Activated CD4-positive, CD25-positive, alpha-beta regulatory T cell treated with anti-CD3 and anti-CD28 coated beads, Interleukin-2, amount 50 U/mL, for 72 hours (primary cell): Measurements from ENCODE around the gene PCDHB10.
"Not testable (repeated sequence)": the region's sequence is repeated elsewhere in the genome, so short reads cannot be mapped to it uniquely, and the experiment has no call there.

Source experiments
- DNase-seq: peaks from one replicate; pipeline ENCODE4 v3.0.0; 2021

PCDHB10 gene

GRCh38 chr5:141192110-141192725, at the start of gene PCDHB10:
TSS of gene PCDHB10 (plus strand) at chr5:141192353. CDS start at chr5:141192553, 200 bp downstream.
- DNase-seq = no peak

- no peak for DNase-seq
These were observed 42.3 kb upstream of the PCDHB10 start, which contains the start of gene PCDHB6 for GRCh38 chr5:141149812-141150211. TSS of gene PCDHB6 (plus strand) at chr5:141150057. CDS start at chr5:141150258, 201 bp downstream.

DNA sequence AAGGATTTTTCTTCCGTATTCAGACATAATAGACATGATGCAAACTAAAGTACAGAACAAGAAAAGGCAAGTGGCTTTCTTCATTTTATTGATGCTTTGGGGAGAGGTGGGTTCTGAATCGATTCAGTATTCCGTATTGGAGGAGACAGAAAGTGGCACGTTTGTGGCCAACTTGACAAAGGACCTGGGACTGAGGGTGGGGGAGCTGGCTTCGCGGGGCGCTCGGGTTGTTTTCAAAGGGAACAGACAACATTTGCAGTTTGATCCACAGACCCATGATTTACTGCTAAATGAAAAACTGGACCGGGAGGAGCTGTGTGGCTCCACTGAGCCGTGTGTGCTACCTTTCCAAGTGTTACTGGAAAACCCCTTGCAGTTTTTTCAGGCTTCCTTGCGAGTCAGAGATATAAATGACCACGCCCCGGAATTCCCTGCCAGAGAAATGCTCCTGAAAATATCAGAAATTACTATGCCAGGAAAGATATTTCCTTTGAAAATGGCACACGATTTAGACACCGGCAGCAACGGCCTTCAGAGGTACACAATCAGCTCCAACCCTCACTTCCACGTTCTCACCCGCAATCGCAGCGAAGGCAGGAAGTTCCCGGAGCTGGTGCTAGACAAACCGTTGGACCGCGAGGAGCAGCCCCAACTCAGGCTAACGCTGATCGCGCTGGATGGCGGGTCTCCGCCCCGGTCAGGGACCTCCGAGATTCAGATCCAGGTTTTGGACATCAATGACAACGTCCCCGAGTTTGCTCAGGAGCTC, 41.7 kb upstream of the PCDHB10 start:
- DNase-seq = no peak

- DNase-seq = no peak
These were observed 41.2 kb upstream of the PCDHB10 start for GRCh38 chr5:141150993-141151325.

DNA sequence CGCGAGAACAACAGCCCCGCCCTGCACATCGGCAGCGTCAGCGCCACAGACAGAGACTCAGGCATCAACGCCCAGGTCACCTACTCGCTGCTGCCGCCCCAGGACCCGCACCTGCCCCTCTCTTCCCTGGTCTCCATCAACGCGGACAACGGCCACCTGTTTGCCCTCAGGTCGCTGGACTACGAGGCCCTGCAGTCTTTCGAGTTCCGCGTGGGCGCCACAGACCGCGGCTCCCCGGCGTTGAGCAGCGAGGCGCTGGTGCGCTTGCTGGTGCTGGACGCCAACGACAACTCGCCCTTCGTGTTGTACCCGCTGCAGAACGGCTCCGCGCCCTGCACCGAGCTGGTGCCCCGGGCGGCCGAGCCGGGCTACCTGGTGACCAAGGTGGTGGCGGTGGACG, 40.5 kb upstream of the PCDHB10 start:
- DNase-seq = not testable (repeated sequence)

- not testable (repeated sequence) for DNase-seq
These were observed 40.1 kb upstream of the PCDHB10 start for GRCh38 chr5:141152096-141152495.

DNA sequence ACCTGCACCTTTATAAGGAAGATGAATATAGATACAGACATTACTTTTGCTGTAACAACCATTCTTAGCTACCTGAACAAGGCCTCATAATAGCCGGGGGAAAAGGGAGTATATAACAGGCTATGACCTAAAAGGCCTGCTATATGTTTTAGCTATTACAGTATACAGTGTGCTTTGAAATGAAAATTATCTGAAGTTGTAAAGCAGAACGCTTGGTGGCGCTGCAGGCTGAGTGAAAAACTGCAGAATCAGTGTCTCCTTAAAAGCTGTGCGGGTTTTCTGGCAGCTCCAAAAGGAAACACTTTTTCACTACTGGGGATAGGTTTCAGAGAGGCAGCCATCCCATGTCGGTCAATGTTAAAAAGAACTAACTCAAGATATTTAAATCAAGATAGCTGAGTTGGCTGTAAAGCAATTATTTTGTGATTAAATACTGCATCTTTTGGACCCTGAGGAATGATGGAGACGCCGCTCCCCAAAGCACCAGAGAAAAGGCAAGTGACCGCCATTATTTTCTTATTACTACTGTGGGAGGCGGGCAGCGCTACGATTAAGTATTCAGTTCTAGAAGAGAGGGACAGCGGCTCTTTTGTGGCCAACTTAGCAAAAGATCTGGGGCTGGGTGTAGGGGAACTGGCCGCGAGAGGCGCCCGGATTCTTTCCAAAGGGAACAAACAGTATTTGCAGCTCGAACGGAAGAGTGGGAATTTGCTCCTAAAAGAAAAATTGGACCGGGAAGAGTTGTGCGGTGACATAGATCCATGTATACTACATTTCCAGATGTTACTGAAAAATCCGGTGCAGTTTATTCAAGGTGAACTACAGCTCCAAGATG, 36.4 kb upstream of the PCDHB10 start:
- DNase-seq = no peak

GRCh38 chr5:141157356-141157755, 34.8 kb upstream of the PCDHB10 start:
- not testable (repeated sequence) for DNase-seq

GRCh38 chr5:141157901-141158300, 34.3 kb upstream of the PCDHB10 start:
- not testable (repeated sequence) for DNase-seq

- DNase-seq = no peak
These were observed 19.6 kb upstream of the PCDHB10 start, which contains the start of gene PCDHB7 for GRCh38 chr5:141172381-141173204. TSS of gene PCDHB7 (plus strand) at chr5:141172644. CDS start at chr5:141172836, 192 bp downstream.

- DNase-seq = not testable (repeated sequence)
These were observed 17.7 kb upstream of the PCDHB10 start for GRCh38 chr5:141174291-141175104.

DNA sequence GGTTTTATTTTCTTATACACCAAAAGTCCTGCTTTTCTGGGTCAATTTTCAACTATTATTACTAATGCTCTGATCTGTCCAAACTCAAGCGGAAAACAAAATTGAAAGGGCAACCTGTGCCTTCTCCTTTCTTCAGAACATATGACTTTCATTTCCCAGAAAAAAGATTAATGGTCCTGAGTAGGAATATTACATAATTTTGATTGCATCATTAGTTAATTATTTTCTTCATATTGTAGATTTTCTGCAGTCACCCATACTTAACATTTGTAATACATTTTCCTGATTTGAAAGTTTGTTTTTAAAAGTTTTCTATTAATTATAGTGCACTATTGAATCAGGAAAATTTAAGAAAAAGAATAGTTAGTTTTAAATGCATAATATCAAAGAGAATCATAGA, 16.2 kb upstream of the PCDHB10 start:
- DNase-seq = no peak

DNA sequence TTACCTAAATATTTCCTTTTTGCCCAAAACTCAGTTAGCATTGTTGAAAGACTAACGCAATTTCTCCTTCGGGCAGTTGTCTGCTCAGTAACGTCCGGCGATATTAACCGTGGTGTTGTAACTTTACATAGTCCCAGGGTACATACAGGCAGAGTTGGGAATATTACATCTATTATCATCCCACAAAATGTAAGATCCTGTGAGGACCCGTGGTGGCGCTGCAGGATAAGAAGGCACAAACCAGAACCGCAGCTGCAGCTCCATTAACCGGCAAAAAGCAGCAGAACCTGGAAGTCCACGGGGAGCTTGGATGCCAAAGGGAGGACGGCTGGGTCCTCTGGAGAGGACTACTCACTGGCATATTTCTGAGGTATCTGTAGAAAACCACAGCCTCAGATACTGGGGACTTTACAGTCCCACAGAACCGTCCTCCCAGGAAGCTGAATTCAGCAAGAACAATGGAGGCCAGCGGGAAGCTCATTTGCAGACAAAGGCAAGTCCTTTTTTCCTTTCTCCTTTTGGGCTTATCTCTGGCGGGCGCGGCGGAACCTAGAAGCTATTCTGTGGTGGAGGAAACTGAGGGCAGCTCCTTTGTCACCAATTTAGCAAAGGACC, 14.5 kb upstream of the PCDHB10 start, which contains the start of gene PCDHB8:
Gene PCDHB8 (plus strand): TSS at position 214 of the 615 bp plus-strand sequence. CDS start 245 bp downstream, at position 459.
- not testable (repeated sequence) for DNase-seq

DNA sequence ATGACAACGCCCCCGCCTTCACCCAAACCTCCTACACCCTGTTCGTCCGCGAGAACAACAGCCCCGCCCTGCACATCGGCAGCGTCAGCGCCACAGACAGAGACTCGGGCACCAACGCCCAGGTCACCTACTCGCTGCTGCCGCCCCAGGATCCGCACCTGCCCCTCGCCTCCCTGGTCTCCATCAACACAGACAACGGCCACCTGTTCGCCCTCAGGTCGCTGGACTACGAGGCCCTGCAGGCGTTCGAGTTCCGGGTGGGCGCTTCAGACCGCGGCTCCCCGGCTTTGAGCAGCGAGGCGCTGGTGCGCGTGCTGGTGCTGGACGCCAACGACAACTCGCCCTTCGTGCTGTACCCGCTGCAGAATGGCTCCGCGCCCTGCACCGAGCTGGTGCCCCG, 12.8 kb upstream of the PCDHB10 start:
- DNase-seq = not testable (repeated sequence)

DNA sequence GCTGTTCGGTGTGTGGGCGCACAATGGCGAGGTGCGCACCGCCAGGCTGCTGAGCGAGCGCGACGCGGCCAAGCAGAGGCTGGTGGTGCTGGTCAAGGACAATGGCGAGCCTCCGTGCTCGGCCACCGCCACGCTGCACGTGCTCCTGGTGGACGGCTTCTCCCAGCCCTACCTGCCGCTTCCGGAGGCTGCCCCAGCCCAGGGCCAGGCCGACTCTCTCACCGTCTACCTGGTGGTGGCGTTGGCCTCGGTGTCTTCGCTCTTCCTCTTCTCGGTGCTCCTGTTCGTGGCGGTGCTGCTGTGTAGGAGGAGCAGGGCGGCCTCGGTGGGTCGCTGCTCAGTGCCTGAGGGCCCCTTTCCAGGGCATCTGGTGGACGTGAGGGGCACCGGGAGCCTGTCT, 12.3 kb upstream of the PCDHB10 start:
- DNase-seq = not testable (repeated sequence)

- DNase-seq = no peak
These were observed 11.8 kb upstream of the PCDHB10 start for GRCh38 chr5:141180313-141180712.

- no peak for DNase-seq
These were observed 9.9 kb upstream of the PCDHB10 start, which contains the start of gene PCDHB16 for GRCh38 chr5:141182248-141182647. TSS of gene PCDHB16 (plus strand) at chr5:141182387. CDS start at chr5:141182560, 173 bp downstream.

- not testable (repeated sequence) for DNase-seq
These were observed 7.9 kb upstream of the PCDHB10 start for GRCh38 chr5:141184117-141184855.

GRCh38 chr5:141186897-141187512, 5.1 kb upstream of the PCDHB10 start, which contains the start of gene PCDHB9:
TSS of gene PCDHB9 (plus strand) at chr5:141187161. CDS start at chr5:141187319, 158 bp downstream.
- no peak for DNase-seq
